ENCODE measurements around the gene HCN3.

The HCN3 gene

GRCh38 chr1:155316922-155317321 lies 39.7 kb downstream of the HCN3 start:
- H3K36me3 ChIP-seq (ENCODE audit: control insufficient read depth in 2 of 2, insufficient read depth in 1 of 2, low read length in 2 of 2): peaks cover 34 to 83% of the 10 kb centered on the region in 2 experiments
- POLR2A ChIA-PET: interaction anchor here (0.7 to 1.7 kb wide), 5 partner anchors 44 to 72 kb away, joined by 3 to 4 read pairs (median 4); partner anchors contain the start of genes CLK2 and SCAMP3
- no peak overlapping the region for H3K27ac ChIP-seq (ENCODE audit: extremely low read depth, low read depth, low read length)

GRCh38 chr1:155318082-155318481 lies 40.8 kb downstream of the HCN3 start:
- Histone ChIP-seq H3K4me1 (ENCODE audit: control insufficient read depth, insufficient read depth, low read length) (no peaks in the 10 kb centered on the region), H3K36me3 (ENCODE audit: control insufficient read depth in 2 of 2, insufficient read depth in 1 of 2, low read length in 2 of 2) (peaks cover 34 to 72% of the 10 kb centered on the region in 2 experiments), H3K4me3 (ENCODE audit: low read depth, low read length) (no peak overlapping the region), H3K9me3 (ENCODE audit: control insufficient read depth, insufficient read depth, low read depth, low read length) (no peaks in the 10 kb centered on the region), H3K27ac (ENCODE audit: extremely low read depth, low read depth, low read length) (no peak overlapping the region)
- CTCF ChIA-PET: interaction anchor here (0.8 to 3.7 kb wide), 2 partner anchors 20 to 67 kb away, joined by 4 to 23 read pairs; no protein-coding TSS in a partner anchor
- POLR2A ChIA-PET: interaction anchor here (0.6 to 1.7 kb wide), 3 partner anchors 45 to 194 kb away, joined by 3 to 4 read pairs (median 4); partner anchors contain the start of genes CLK2 and SCAMP3
- TF ChIP-seq ZNF670 (tag by site-specific recombination; IDR thresholded peaks at IDR 0.05; ENCODE audit: low read depth) (no peak), EGR2 (tag by site-specific recombination; IDR thresholded peaks at IDR 0.05; ENCODE audit: low read depth) (no peak), ZNF704 (tag by site-specific recombination; IDR thresholded peaks at IDR 0.05) (no peak), HIC1 (tag by site-specific recombination; IDR thresholded peaks at IDR 0.05) (no peak), ZNF114 (tag by site-specific recombination; IDR thresholded peaks at IDR 0.05) (no peak), ZNF335 (tag by site-specific recombination; conservative IDR thresholded peaks at IDR 0.05) (no peak), GLIS2 (tag by site-specific recombination; IDR thresholded peaks at IDR 0.05) (no peak), ZNF202 (tag by site-specific recombination; IDR thresholded peaks at IDR 0.05; ENCODE audit: borderline replicate concordance) (no peak), ZNF785 (tag by site-specific recombination; IDR thresholded peaks at IDR 0.05) (no peak), ZNF23 (tag by site-specific recombination; IDR thresholded peaks at IDR 0.05; ENCODE audit: borderline replicate concordance) (no peak), KLF1 (tag by site-specific recombination; IDR thresholded peaks at IDR 0.05) (no peak), ZFHX2 (tag by site-specific recombination; conservative IDR thresholded peaks at IDR 0.05) (no peak), INSM2 (tag by site-specific recombination; IDR thresholded peaks at IDR 0.05) (no peak), ZNF580 (tag by site-specific recombination; IDR thresholded peaks at IDR 0.05) (no peak), ZNF19 (tag by site-specific recombination; IDR thresholded peaks at IDR 0.05; ENCODE audit: low read depth) (no peak), ZNF843 (tag by site-specific recombination; IDR thresholded peaks at IDR 0.05) (no peak), ZNF629 (tag by site-specific recombination; IDR thresholded peaks at IDR 0.05) (no peak)

More at GRCh38 chr1:155316922-155317321, 39.7 kb downstream of the HCN3 start:
- Histone ChIP-seq H3K4me3 (ENCODE audit: low read depth, low read length) (no peak overlapping the region), H3K9me3 (ENCODE audit: control insufficient read depth, insufficient read depth, low read depth, low read length) (no peaks in the 10 kb centered on the region), H3K4me1 (ENCODE audit: control insufficient read depth, insufficient read depth, low read length) (no peaks in the 10 kb centered on the region)
- CTCF ChIA-PET: interaction anchor here (1.0 to 3.7 kb wide), 2 partner anchors 9 to 66 kb away, joined by 3 to 23 read pairs; no protein-coding TSS in a partner anchor
- TF ChIP-seq ZSCAN23 (tag by site-specific recombination; IDR thresholded peaks at IDR 0.05): no peak
- no peak for TF ChIP-seq ZNF175 (tag by site-specific recombination; IDR thresholded peaks at IDR 0.05)
- TF ChIP-seq ZNF140 (tag by site-specific recombination; IDR thresholded peaks at IDR 0.05): no peak
- no peak for TF ChIP-seq GLIS2 (tag by site-specific recombination; IDR thresholded peaks at IDR 0.05)
- TF ChIP-seq ZNF121 (tag by site-specific recombination; IDR thresholded peaks at IDR 0.05): no peak
- TF ChIP-seq PRDM1 (tag by site-specific recombination; IDR thresholded peaks at IDR 0.05): no peak
- no peak for TF ChIP-seq GLI2 (tag by site-specific recombination; IDR thresholded peaks at IDR 0.05; ENCODE audit: borderline replicate concordance, low read depth)
- no peak for TF ChIP-seq ZNF146 (tag by site-specific recombination; IDR thresholded peaks at IDR 0.05)
- TF ChIP-seq ZNF747 (tag by site-specific recombination; IDR thresholded peaks at IDR 0.05): no peak
- TF ChIP-seq ZNF138 (tag by site-specific recombination; IDR thresholded peaks at IDR 0.05; ENCODE audit: borderline replicate concordance): no peak
- no peak for TF ChIP-seq GFI1B (tag by site-specific recombination; IDR thresholded peaks at IDR 0.05)
- no peak for TF ChIP-seq ZNF571 (tag by site-specific recombination; IDR thresholded peaks at IDR 0.05)

All from HEK293 (cell line).